Smooth muscle cell (in vitro differentiated cells): ENCODE measurements around the gene NLRP8. TPM values are rescaled to one million over a fixed set of nuclear protein-coding genes. Genes with fewer than 3 reads are reported as not detected.

Experiments
- DNase-seq: peaks from one replicate; lab custom pipeline; 2025; ENCODE audit not compliant: unreplicated experiment; lab: John Stamatoyannopoulos, UW
- H2AFZ ChIP-seq: fragments of 200-600 bp; sonication (generic); 2 replicates; pipeline ENCODE4 v1.6.0; 2016; ENCODE audit warnings: antibody characterized with exemption, low read depth, mild to moderate bottlenecking
- H3F3A ChIP-seq: fragments of 200-600 bp; sonication (generic); 2 replicates; pipeline ENCODE4 v1.6.0; 2017; ENCODE audit warnings: antibody characterized with exemption, low read depth
- H3K27ac ChIP-seq: fragments of 200-600 bp; sonication (generic); 2 replicates; pipeline ENCODE4 v1.5.1; 2016; ENCODE audit warnings: low read depth, mild to moderate bottlenecking
- H3K27me3 ChIP-seq: fragments of 200-600 bp; sonication (generic); 2 replicates; pipeline ENCODE4 v1.6.1; 2016; ENCODE audit warnings: low read depth, mild to moderate bottlenecking
- H3K36me3 ChIP-seq: fragments of 200-600 bp; sonication (generic); 2 replicates; pipeline ENCODE4 v1.5.1; 2016; ENCODE audit warnings: low read depth
- H3K4me1 ChIP-seq: fragments of 200-600 bp; sonication (generic); 2 replicates; pipeline ENCODE4 v1.5.1; 2016; ENCODE audit warnings: low read depth
- H3K4me2 ChIP-seq: fragments of 200-600 bp; sonication (generic); 2 replicates; pipeline ENCODE4 v1.6.0; 2016; ENCODE audit warnings: mild to moderate bottlenecking
- H3K4me3 ChIP-seq: fragments of 200-600 bp; sonication (generic); 2 replicates; pipeline ENCODE4 v1.5.1; 2016; ENCODE audit warnings: mild to moderate bottlenecking
- H3K79me2 ChIP-seq: fragments of 200-600 bp; sonication (generic); 2 replicates; pipeline ENCODE4 v1.6.0; 2016; ENCODE audit warnings: low read depth, mild to moderate bottlenecking
- H3K9ac ChIP-seq: fragments of 200-600 bp; sonication (generic); 2 replicates; pipeline ENCODE4 v1.6.0; 2016; ENCODE audit warnings: low read depth
- H3K9me3 ChIP-seq: fragments of 200-600 bp; sonication (generic); replicated peaks from 2 replicates; pipeline ENCODE4 v1.5.1; 2016; ENCODE audit warnings: low read depth
- H4K20me1 ChIP-seq: fragments of 200-600 bp; sonication (generic); 2 replicates; pipeline ENCODE4 v1.6.0; 2016; ENCODE audit warnings: low read depth
- CTCF ChIP-seq: fragments of 200-600 bp; sonication (generic); IDR thresholded peaks from 2 replicates; pipeline ENCODE4 v1.5.1; 2017; ENCODE audit warnings: borderline replicate concordance, mild to moderate bottlenecking, antibody characterized with exemption; ENCODE audit not compliant: insufficient read depth, poor library complexity, severe bottlenecking
- WGBS: methylation state at CpG from one replicate; pipeline ENCODE4 v1.1.7; 2016; ENCODE audit warnings: low lambda C conversion rate; 5-methylcytosine and 5-hydroxymethylcytosine counted together
- polyA plus RNA-seq: library from polyadenylated mRNA; unstranded; fragments of >200 nt; fragmentation: Nextera tagmentation; extraction: Ambion mirVana; gene quantifications from 2 replicates; pipeline ENCODE4 v1.2.1, GENCODE V29; 2016
- total RNA-seq: library from RNA; depleted of rRNA; stranded (reverse); fragments of >200 nt; gene quantifications from 2 replicates; pipeline ENCODE4 v1.2.3, GENCODE V29; 2014

Gene NLRP8
- total and polyA plus RNA-seq, 2 experiments from 2014 or later = not detected

GRCh38 chr19:55930996-55931515 lies 16.6 kb upstream of the NLRP8 start:
- WGBS = 65% methylated on average over 14 of the region's 14 CpGs
- H2AFZ ChIP-seq = no peak overlapping the region

GRCh38 chr19:55931936-55932386 lies 15.7 kb upstream of the NLRP8 start, which contains the start of gene NLRP13:
Gene NLRP13, minus strand, starts transcription at chr19:55932336. Its CDS starts 25 bp downstream, at chr19:55932311.
- H4K20me1 ChIP-seq = no peaks in the 10 kb centered on the region
- no peak within 1 kb of the TSS for H3K4me2 ChIP-seq
- TF ChIP-seq CTCF = no peak
- DNase-seq = no peak
- no peaks in the 10 kb centered on the region for H3F3A ChIP-seq
- no peaks in the 10 kb centered on the region for H3K4me1 ChIP-seq
- no peaks in the 10 kb centered on the region for H3K27me3 ChIP-seq
- no peaks in the 10 kb centered on the region for H3K9me3 ChIP-seq
- WGBS = 80% methylated on average over 8 of the region's 8 CpGs
- no peaks in the 10 kb centered on the region for H3K79me2 ChIP-seq
- H3K4me3 ChIP-seq = no peak within 1 kb of the TSS
- no peak within 1 kb of the TSS for H3K9ac ChIP-seq
- no peak within 1 kb of the TSS for H3K27ac ChIP-seq
- no peak within 1 kb of the TSS for H2AFZ ChIP-seq
- H3K36me3 ChIP-seq = no peaks in the 10 kb centered on the region

More at GRCh38 chr19:55930996-55931515, 16.6 kb upstream of the NLRP8 start:
- Histone ChIP-seq H4K20me1 (no peaks in the 10 kb centered on the region), H3K4me2 (no peak overlapping the region), H3K36me3 (no peaks in the 10 kb centered on the region), H3F3A (no peaks in the 10 kb centered on the region), H3K4me3 (no peak overlapping the region), H3K4me1 (no peaks in the 10 kb centered on the region), H3K79me2 (no peaks in the 10 kb centered on the region), H3K27me3 (no peaks in the 10 kb centered on the region), H3K9me3 (no peaks in the 10 kb centered on the region), H3K27ac (no peak overlapping the region), H3K9ac (no peak overlapping the region)
- no peak for DNase-seq
- no peak for TF ChIP-seq CTCF

GRCh38 chr19:55935206-55935605 lies 12.4 kb upstream of the NLRP8 start:
- Histone ChIP-seq H3F3A (no peaks in the 10 kb centered on the region), H3K4me1 (no peaks in the 10 kb centered on the region), H3K4me2 (no peak overlapping the region), H3K9ac (no peak overlapping the region), H3K9me3 (peaks cover 2% of the 10 kb centered on the region), H3K79me2 (no peaks in the 10 kb centered on the region), H3K27me3 (no peaks in the 10 kb centered on the region), H3K36me3 (no peaks in the 10 kb centered on the region), H2AFZ (no peak overlapping the region), H3K4me3 (no peak overlapping the region), H4K20me1 (no peaks in the 10 kb centered on the region), H3K27ac (no peak overlapping the region)
- no peak for DNase-seq
- no peak for TF ChIP-seq CTCF
- WGBS = 72% methylated on average over 9 of the region's 9 CpGs

GRCh38 chr19:55939206-55939605 lies 8.4 kb upstream of the NLRP8 start:
- TF ChIP-seq CTCF = no peak
- DNase-seq = no peak
- no peak overlapping the region for H3K27ac ChIP-seq
- H2AFZ ChIP-seq = no peak overlapping the region
- H3K79me2 ChIP-seq = no peaks in the 10 kb centered on the region
- no peaks in the 10 kb centered on the region for H3F3A ChIP-seq
- no peaks in the 10 kb centered on the region for H4K20me1 ChIP-seq
- no peak overlapping the region for H3K9ac ChIP-seq
- WGBS = 65% methylated on average over 7 of the region's 7 CpGs
- H3K4me1 ChIP-seq = no peaks in the 10 kb centered on the region
- H3K36me3 ChIP-seq = no peaks in the 10 kb centered on the region
- no peaks in the 10 kb centered on the region for H3K27me3 ChIP-seq
- peaks cover 2% of the 10 kb centered on the region for H3K9me3 ChIP-seq
- no peak overlapping the region for H3K4me2 ChIP-seq
- H3K4me3 ChIP-seq = no peak overlapping the region
